A549 treated with ZK216348 at 1 μM for 4 hours (cell line): Measurements from ENCODE around the gene POU4F3. TPM values are rescaled to one million over a fixed set of nuclear protein-coding genes. Genes with fewer than 3 reads are reported as not detected.

ENCODE experiments used
- total RNA-seq: library from RNA; stranded (reverse); fragments of 200-300 nt; extraction: Qiagen RNA extraction; gene quantifications from 5 replicates; pipeline ENCODE4 v1.2.3, GENCODE V29; 2022; ENCODE audit warnings: low read depth

Gene POU4F3, protein sequence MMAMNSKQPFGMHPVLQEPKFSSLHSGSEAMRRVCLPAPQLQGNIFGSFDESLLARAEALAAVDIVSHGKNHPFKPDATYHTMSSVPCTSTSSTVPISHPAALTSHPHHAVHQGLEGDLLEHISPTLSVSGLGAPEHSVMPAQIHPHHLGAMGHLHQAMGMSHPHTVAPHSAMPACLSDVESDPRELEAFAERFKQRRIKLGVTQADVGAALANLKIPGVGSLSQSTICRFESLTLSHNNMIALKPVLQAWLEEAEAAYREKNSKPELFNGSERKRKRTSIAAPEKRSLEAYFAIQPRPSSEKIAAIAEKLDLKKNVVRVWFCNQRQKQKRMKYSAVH
- total RNA-seq, result 0.07 to 0.14 TPM (median 0.08 TPM) in 3 of 5 replicates, not detected in the others

DNA sequence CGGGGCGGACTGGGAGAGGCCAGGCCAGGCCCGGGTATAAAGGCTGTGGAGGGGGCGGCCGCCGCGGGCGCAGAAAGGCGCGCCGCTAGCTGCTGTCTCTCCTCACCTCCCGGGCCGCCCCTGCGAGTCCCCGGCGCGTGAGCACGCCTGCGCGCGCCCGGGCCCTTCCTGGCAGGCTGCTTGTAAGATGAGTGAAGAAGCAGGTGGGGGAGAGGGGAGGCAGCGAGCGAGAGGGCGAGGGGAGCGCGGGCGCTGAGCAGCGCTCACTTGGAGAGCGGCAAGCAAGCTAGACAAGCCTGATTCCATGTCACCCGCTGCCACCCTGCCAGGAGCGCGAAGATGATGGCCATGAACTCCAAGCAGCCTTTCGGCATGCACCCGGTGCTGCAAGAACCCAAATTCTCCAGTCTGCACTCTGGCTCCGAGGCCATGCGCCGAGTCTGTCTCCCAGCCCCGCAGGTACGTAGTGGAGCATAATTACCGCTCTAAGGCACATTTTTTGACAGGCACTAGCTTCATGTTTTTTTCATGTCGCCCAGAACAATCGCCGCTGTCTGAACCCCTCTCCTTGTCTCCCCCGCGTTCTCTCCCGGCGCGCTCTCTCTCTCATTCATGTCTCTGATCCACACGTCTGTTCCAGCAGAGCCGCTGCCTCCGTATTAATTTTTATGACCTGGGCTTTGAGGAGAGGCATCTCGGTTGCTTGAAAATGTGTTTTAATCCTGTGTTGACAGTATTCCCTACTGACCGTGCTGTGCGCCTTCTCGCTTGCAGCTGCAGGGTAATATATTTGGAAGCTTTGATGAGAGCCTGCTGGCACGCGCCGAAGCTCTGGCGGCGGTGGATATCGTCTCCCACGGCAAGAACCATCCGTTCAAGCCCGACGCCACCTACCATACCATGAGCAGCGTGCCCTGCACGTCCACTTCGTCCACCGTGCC is at the start of gene POU4F3:
POU4F3 (plus strand) TSS at position 66 of the 941 bp plus-strand sequence; CDS start at position 340, 274 bp downstream.

Other genes starting within 250 kb of the POU4F3 start
- gene PLAC8L1, start 233.3 kb upstream of the POU4F3 start, total RNA-seq, result 0.34 to 0.75 TPM (median 0.70 TPM) in 3 of 5 replicates, not detected in the others
- gene LARS1, start 156.2 kb upstream of the POU4F3 start, total RNA-seq, result 55.6 to 63.8 TPM (median 58.1 TPM) in 5 replicates
- 6.4 to 15.0 TPM (median 10.7 TPM) in 5 replicates for gene RBM27, start 135.2 kb upstream of the POU4F3 start, total RNA-seq
- 38.9 to 70.0 TPM (median 50.1 TPM) in 5 replicates for gene TCERG1, start 108.5 kb downstream of the POU4F3 start, total RNA-seq
- gene GPR151, start 177.4 kb downstream of the POU4F3 start, total RNA-seq, result not detected in 5 replicates